Endothelial cell of umbilical vein (primary cell): ENCODE measurements around the gene NIT2.

Source experiments
- FOS ChIP-seq: IDR thresholded peaks from 2 replicates; pipeline ENCODE4 v1.6.1; 2011; ENCODE audit warnings: mild to moderate bottlenecking, low read length, moderate library complexity, borderline replicate concordance; ENCODE audit not compliant: insufficient read depth
- TF ChIP-seq, protein P1 (sequence below), 2 donors: IDR thresholded peaks; 1 replicate in 1 of 2; 2 replicates in 1 of 2; pipeline ENCODE4 v1.5.1; 2011; ENCODE audit warnings: low read length in 2 of 2, mild to moderate bottlenecking in 2 of 2, moderate library complexity in 2 of 2, control low read depth in 1 of 2, inconsistent platforms in 1 of 2, low read depth in 1 of 2; ENCODE audit not compliant: insufficient read depth in 1 of 2; ENCODE audit errors: extremely low read depth in 1 of 2
- TF ChIP-seq, protein P2 (sequence below): IDR thresholded peaks from 2 replicates; pipeline ENCODE4 v1.6.1; 2011; ENCODE audit not compliant: insufficient read depth, insufficient read length

DNA sequence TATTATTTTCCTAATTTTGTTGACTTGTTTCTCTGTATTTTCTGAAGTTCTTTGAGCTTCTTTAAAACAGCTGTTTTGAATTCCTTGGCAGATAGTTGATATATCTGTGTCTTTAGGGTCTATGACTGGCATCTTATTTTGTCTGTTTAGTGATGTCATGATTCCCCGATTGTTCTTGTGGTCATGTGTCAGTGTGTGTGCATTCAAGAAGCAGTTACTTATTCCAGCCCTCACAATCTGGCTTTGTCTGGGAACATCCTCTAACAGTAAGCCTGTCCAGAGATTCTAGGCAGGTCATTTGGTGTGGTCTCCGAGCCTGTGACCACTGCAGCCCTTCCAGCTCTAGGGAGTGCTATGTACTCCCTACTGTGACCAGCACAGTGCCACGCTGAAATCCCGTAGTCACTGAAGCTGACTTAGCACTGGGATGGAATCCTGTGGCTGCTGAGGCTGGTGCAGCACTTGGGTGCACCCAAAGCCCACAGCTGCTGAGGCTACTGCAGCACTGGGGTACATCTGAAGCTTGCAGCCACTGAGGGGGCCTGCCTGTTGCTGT, 73.5 kb downstream of the NIT2 start:
- TF ChIP-seq, protein P1, sequence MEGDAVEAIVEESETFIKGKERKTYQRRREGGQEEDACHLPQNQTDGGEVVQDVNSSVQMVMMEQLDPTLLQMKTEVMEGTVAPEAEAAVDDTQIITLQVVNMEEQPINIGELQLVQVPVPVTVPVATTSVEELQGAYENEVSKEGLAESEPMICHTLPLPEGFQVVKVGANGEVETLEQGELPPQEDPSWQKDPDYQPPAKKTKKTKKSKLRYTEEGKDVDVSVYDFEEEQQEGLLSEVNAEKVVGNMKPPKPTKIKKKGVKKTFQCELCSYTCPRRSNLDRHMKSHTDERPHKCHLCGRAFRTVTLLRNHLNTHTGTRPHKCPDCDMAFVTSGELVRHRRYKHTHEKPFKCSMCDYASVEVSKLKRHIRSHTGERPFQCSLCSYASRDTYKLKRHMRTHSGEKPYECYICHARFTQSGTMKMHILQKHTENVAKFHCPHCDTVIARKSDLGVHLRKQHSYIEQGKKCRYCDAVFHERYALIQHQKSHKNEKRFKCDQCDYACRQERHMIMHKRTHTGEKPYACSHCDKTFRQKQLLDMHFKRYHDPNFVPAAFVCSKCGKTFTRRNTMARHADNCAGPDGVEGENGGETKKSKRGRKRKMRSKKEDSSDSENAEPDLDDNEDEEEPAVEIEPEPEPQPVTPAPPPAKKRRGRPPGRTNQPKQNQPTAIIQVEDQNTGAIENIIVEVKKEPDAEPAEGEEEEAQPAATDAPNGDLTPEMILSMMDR (IDR thresholded peaks at IDR 0.05; ENCODE audit: extremely low read depth in 1 of 2, insufficient read depth in 1 of 2, low read depth in 1 of 2, low read length in 2 of 2): no peak
- no peak for TF ChIP-seq FOS
- TF ChIP-seq, protein P2, sequence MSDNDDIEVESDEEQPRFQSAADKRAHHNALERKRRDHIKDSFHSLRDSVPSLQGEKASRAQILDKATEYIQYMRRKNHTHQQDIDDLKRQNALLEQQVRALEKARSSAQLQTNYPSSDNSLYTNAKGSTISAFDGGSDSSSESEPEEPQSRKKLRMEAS: no peak
